Hepatocyte (in vitro differentiated cells): ENCODE measurements around the gene EEF2KMT.

Experiments used
- CTCF ChIP-seq: fragments of 200-600 bp; sonication (generic); IDR thresholded peaks from 2 replicates; pipeline ENCODE4 v1.5.1; 2016; ENCODE audit warnings: antibody characterized with exemption, mild to moderate bottlenecking; ENCODE audit not compliant: poor library complexity
- EZH2 ChIP-seq: fragments of 200-600 bp; sonication (generic); IDR thresholded peaks from 2 replicates; pipeline ENCODE4 v1.6.1; 2016; ENCODE audit warnings: antibody characterized with exemption, mild to moderate bottlenecking, borderline replicate concordance

GRCh38 chr16:5062051-5062450 is 35.5 kb downstream of the EEF2KMT start:
- TF ChIP-seq CTCF (no peak), EZH2 (no peak)
